GM12878 (cell line): ENCODE results near the gene NKAIN1.

Experiments used
- ETV6 ChIP-seq, 2 experiments: fragments of 450-650 bp in 1 of 2; IDR thresholded peaks in 1 of 2; conservative IDR thresholded peaks in 1 of 2; 2 replicates each; pipeline ENCODE4 v1.6.1; 2014; ENCODE audit warnings: antibody characterized with exemption in 1 of 2, borderline replicate concordance in 1 of 2, low read depth in 1 of 2, mild to moderate bottlenecking in 1 of 2, moderate library complexity in 1 of 2
- FOS ChIP-seq: IDR thresholded peaks from 3 replicates; pipeline ENCODE4 v1.6.1; 2011; ENCODE audit warnings: borderline replicate concordance; ENCODE audit not compliant: insufficient read length; ENCODE audit errors: extremely low read depth
- HDAC2 ChIP-seq: fragments of 200-600 bp; sonication (generic); IDR thresholded peaks from 2 replicates; pipeline ENCODE4 v1.6.1; 2017
- MAX ChIP-seq: IDR thresholded peaks from 2 replicates; pipeline ENCODE4 v1.6.1; 2012; ENCODE audit warnings: low read depth, low read length, improper control_type of control experiment
- NR2F1 ChIP-seq: fragments of 450-650 bp; conservative IDR thresholded peaks from 2 replicates; pipeline ENCODE4 v1.6.1; 2017; ENCODE audit warnings: mild to moderate bottlenecking
- TF ChIP-seq, protein P1 (sequence below): IDR thresholded peaks from 2 replicates; pipeline ENCODE4 v1.6.1; 2011; ENCODE audit warnings: low read depth, low read length, improper control_type of control experiment, borderline replicate concordance
- TF ChIP-seq, protein P2 (sequence below): IDR thresholded peaks from 2 replicates; pipeline ENCODE4 v1.6.1; 2011; ENCODE audit warnings: low read depth, mild to moderate bottlenecking, low read length, moderate library complexity, borderline replicate concordance; ENCODE audit errors: extremely low read depth

DNA sequence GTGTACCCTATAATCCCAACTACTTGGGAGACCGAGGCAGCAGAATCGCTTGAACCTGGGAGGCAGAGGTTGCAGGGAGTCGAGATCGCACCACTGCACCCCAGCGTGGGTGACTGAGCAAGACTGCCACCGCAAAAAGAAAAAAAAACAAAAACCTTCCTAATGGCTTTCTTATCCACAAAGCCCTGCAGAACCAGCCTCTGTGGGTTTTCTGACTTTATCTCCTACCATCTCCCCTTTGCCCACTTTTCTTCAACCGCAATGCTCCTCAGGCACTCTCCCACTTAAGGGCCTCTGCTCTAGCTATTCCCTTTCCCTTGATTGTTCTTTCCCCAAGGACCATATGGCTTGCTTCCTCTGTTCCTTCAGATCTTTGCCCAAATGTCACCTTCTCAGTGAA lies 106.3 kb downstream of the NKAIN1 start:
- TF ChIP-seq, protein P1, sequence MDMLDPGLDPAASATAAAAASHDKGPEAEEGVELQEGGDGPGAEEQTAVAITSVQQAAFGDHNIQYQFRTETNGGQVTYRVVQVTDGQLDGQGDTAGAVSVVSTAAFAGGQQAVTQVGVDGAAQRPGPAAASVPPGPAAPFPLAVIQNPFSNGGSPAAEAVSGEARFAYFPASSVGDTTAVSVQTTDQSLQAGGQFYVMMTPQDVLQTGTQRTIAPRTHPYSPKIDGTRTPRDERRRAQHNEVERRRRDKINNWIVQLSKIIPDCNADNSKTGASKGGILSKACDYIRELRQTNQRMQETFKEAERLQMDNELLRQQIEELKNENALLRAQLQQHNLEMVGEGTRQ = no peak
- TF ChIP-seq HDAC2 (no peak), FOS (no peak), NR2F1 (no peak), MAX (no peak), ETV6 (conservative IDR thresholded peaks at IDR 0.05 in 1 of 2, IDR thresholded peaks at IDR 0.05 in 1 of 2; ENCODE audit: borderline replicate concordance in 1 of 2, low read depth in 1 of 2) (no peak)
- TF ChIP-seq, protein P2, sequence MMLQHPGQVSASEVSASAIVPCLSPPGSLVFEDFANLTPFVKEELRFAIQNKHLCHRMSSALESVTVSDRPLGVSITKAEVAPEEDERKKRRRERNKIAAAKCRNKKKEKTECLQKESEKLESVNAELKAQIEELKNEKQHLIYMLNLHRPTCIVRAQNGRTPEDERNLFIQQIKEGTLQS = no peak
